Right ventricle myocardium inferior (tissue), 1 donor: ENCODE measurements around the gene KIF3A. TPM values are rescaled to one million over a fixed set of nuclear protein-coding genes. Genes with fewer than 3 reads are reported as not detected.
"Not testable (repeated sequence)": the region's sequence is repeated elsewhere in the genome, so short reads cannot be mapped to it uniquely, and the experiment has no call there.

Source experiments
- ATAC-seq: fragments of 200-7000 bp; cut with Tn5 transposase; one replicate; pipeline ENCODE4 v1.9.1; 2020; ENCODE audit warnings: mild to moderate bottlenecking, moderate library complexity
- DNase-seq: peaks from one replicate; pipeline ENCODE4 v3.0.0; 2021; ENCODE audit errors: missing footprints
- intact Hi-C: fragments of 100-400 bp; cut with DNase I; formaldehyde crosslinking; loops from one replicate; pipeline ENCODE4 v1.11.0; 2022
- total RNA-seq: library from RNA; stranded (reverse); fragmentation: NEBNext Ultra II Directional; extraction: Animal tissue kit (Norgen Biotek cat#: 25700); gene quantifications from one replicate; pipeline ENCODE4 v1.2.1, GENCODE V29; 2021
- donor health status: DM: no; HTN: yes; CAD: no; lungs with severe emphysema.

KIF3A gene
- total RNA-seq, 1 donor from 2014 or later, result 10.2 TPM

DNA sequence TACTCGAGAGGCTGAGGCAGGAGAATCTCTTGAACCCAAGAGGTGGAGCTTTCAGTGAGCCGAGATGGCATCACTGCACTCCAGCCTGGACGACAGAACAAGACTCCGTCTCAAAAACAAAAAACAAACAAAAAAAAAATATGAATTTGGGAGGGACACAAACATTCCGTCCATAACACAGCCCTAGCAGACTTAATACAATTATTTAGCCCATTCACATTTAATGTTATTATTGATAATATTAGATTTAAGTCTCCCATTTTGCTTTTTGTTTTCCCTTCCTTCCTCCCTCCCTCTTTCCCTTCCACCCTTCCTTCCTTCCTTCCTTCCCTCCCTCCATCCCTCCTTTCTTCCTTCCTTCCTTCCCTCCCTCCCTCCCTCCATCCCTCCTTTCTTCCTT lies 5.3 kb upstream of the KIF3A start:
- no peak for ATAC-seq
- intact Hi-C loops, result no loop called here
- DNase-seq, result no peak

- ATAC-seq, result no peak
- intact Hi-C loops, result no loop called here
These were observed 4.8 kb upstream of the KIF3A start for GRCh38 chr5:132742158-132742557.

DNA sequence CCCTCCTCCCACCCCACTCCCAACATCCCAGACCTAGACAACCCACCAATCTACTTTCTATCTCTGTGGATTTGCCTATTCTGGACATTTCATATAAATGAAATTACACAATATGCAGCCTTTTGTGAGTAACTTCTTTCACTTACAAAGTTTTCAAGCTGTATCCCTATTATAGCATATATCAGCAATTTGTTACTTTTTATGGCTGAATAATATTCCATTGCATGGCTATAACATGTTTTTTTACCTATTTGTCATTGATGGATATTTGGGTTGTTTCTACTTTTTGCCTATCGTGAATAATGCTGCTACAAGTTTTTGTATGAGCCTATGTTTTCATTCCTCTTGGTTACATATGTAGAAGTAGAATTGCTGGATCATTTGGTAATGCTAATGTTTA lies 1.9 kb upstream of the KIF3A start:
- DNase-seq (no peak), ATAC-seq (no peak)
- intact Hi-C loops, result loop anchor here (10.0 kb wide), 1 partner anchor 344 kb away; no protein-coding TSS in a partner anchor

More at GRCh38 chr5:132742158-132742557, 4.8 kb upstream of the KIF3A start:
- no peak for DNase-seq

DNA sequence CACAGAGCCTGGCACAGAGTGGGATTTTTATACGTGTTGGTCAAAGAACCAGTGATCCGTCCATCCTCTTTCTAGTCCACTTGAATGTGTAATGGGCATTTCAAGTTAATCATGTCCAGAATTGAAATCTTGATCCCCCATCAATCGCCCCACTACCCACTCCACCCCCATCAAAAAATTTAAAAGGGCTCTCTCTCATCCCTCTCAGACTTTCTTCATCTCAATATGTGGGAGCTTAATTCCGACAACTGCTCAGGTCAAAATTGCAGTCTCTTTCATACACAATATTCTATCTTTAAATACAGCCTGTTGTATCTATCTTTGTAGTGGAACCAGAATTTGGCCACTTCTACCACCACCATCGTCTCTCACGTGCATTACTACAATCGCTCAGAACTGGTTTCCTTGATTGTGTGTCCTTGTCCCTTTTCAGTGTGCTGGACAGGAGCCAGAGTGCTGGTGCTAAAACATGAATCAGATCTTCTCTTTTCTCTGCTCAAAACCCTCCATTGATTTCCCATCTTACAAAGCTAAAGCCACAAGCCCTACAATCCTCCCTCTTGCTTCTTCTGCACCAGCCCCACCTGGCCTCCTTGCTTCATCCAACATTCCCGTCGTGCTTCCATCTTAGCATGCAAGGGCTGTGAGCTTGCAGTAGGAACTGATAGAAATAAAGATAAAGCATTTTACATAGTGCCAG lies 786 bp upstream of the KIF3A start:
- ATAC-seq (no peak), DNase-seq (no peak)
- intact Hi-C loops, result loop anchor here (2.0 to 10.0 kb wide), 3 partner anchors 39 to 343 kb away; partner anchors contain the start of gene SEPTIN8

DNA sequence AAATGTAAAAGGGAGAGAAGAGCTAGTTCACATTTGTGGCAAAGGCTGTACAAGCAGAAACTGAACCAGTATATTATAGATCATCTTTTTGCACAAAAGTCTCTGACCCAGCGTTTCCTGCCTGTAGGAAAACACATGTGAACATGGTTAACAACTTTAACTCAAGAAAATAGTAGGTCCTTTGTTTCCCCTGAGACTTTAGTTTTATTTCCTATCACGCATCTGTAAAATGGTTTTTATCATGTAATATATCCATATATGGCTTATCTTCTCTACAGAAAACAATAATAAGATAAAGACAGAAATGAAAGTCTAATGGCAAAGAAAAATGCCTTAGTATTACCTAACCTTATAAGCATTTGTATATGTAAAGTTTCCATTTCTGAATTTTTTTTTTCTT lies 2.7 kb downstream of the KIF3A start:
- intact Hi-C loops, result loop anchor here (10.0 kb wide), 1 partner anchor 340 kb away; no protein-coding TSS in a partner anchor
- ATAC-seq (no peak), DNase-seq (no peak)

- no peak for ATAC-seq
- no peak for DNase-seq
- intact Hi-C loops, result loop anchor here (10.0 kb wide), 1 partner anchor 339 kb away; no protein-coding TSS in a partner anchor
These were observed 3.7 kb downstream of the KIF3A start for GRCh38 chr5:132733499-132734148.

- ATAC-seq (no peak), DNase-seq (no peak)
- intact Hi-C loops, result loop anchor here (10.0 kb wide), 1 partner anchor 335 kb away; no protein-coding TSS in a partner anchor
These were observed 7.5 kb downstream of the KIF3A start for GRCh38 chr5:132729896-132730295.

DNA sequence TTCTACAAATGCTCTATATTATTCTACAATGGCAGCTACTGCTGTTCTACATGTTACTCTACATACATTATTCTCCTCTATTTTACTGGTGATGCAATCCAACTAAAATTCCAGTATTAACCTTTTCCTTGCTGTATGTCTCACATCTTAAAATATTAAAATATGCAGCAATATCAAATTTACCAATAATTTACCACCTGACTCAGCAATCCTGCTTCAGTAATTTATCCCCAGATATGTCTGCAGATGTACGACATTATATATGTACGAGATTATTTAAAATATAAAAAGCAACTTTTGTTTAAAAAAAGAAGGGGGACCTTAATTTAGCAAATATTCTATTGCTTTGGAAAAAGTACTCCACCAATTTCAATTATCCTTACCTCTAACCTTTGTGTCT lies 11.6 kb downstream of the KIF3A start:
- intact Hi-C loops, result no loop called here
- DNase-seq (no peak), ATAC-seq (no peak)

GRCh38 chr5:132718544-132719312 lies 18.6 kb downstream of the KIF3A start:
- intact Hi-C loops, result no loop called here
- no peak for ATAC-seq
- DNase-seq, result no peak

DNA sequence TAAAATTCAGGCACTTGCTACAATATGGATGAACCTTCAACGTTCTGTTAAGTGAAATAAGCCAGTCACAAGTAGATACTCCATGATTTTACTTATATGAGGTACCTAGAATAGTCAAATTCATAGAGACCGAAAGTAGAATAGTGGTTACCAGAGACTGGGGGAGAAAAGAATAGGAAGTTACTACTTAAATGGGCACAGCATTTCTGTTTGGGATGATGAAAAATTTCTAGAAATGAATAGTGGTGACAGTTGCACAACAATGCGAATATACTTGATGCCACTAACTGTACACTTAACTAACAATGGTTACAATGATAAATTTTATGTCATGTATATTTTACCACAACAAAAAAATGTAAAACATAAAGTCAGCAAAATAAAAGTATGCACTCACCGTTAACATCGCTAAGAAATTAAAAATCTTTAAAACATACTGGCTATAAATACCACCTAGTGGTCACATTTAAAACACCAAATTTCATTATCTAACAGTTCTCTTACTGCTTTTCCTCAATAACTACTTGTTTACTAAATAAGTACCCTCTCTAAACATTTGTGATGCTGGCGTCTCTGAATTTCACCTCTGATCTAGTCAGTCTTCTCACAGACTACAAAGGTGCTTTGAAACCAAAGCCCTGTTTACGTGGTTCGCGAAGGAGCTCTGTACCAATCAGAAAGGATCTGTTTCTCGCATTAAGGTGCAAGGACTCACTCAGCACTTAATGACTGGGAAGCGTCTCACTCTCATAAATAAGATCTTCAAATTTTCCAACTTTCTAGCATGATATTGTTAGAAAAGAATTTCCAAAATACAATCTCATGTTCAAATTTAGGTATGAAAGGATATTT lies 22.7 kb downstream of the KIF3A start:
- intact Hi-C loops, result no loop called here
- ATAC-seq, result no peak

DNA sequence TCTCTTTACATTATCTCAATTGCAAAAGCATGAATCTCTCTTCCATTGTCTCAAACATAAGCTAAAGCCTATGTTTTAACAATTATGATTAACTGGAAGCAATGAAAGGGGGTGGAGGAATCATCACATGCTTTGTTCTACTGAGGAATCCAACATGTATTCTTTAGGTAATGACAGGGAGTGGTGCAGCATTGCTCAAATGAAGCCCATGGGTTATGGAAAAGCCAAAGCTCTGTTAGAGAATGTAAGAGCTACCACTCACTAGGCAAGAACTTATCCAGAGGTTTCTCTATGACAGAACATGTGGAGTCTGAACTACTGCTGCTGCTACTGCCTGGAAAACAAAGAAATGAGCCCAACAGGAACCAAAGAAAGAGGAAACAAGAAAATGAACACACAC lies 28.7 kb downstream of the KIF3A start:
- no peak for ATAC-seq
- no peak for DNase-seq
- intact Hi-C loops, result no loop called here

More for the DNA sequence above, 22.7 kb downstream of the KIF3A start:
- no peak for DNase-seq

GRCh38 chr5:132704875-132705274 lies 32.5 kb downstream of the KIF3A start:
- ATAC-seq (no peak), DNase-seq (no peak)
- intact Hi-C loops, result no loop called here

GRCh38 chr5:132695956-132696355 lies 41.4 kb downstream of the KIF3A start:
- intact Hi-C loops, result no loop called here
- no peak for ATAC-seq
- DNase-seq, result no peak

- no peak for ATAC-seq
- intact Hi-C loops, result no loop called here
- no peak for DNase-seq
These were observed 44.7 kb downstream of the KIF3A start for GRCh38 chr5:132692632-132692967.

GRCh38 chr5:132691755-132692631 lies 45.4 kb downstream of the KIF3A start:
- ATAC-seq, intact Hi-C loops, DNase-seq: not testable (repeated sequence)

GRCh38 chr5:132690156-132690555 lies 47.2 kb downstream of the KIF3A start:
- DNase-seq, result no peak
- ATAC-seq, result no peak
- intact Hi-C loops, result no loop called here

- ATAC-seq (no peak), DNase-seq (no peak)
- intact Hi-C loops, result no loop called here
These were observed 47.8 kb downstream of the KIF3A start for GRCh38 chr5:132689513-132689912.
